ENCODE measurements around the gene ZNF543. TPM values are rescaled to one million over a fixed set of nuclear protein-coding genes. Genes with fewer than 3 reads are reported as not detected.

The ZNF543 gene
- total RNA-seq, 1 experiment from 2014 or later: 9.5 TPM

- peak in 1 of 2 experiments; percentile 32 for DNase-seq
- Histone ChIP-seq H3K9me2 (ENCODE audit: insufficient read depth) (no peaks in the 10 kb centered on the region), H3K27me3 (ENCODE audit: insufficient read depth, low read depth) (no peaks in the 10 kb centered on the region), H4K20me1 (ENCODE audit: insufficient read depth) (peaks cover 35% of the 10 kb centered on the region), H3K4me3 (no peak overlapping the region), H3K36me3 (ENCODE audit: low read depth) (peaks cover 30% of the 10 kb centered on the region), H3F3A (ENCODE audit: insufficient read depth, low read depth) (peaks cover 62% of the 10 kb centered on the region), H3K79me2 (ENCODE audit: low read depth) (peaks cover 38% of the 10 kb centered on the region), H3K4me1 (replicated peaks; ENCODE audit: insufficient read depth) (peaks cover 26% of the 10 kb centered on the region), H3K9me3 (ENCODE audit: insufficient read depth, low read depth) (peaks cover 11% of the 10 kb centered on the region), H3K4me2 (no peak overlapping the region), H2AFZ (no peak overlapping the region), H3K27ac (no peak overlapping the region)
- TF ChIP-seq EZH2 (IDR thresholded peaks at IDR 0.05; ENCODE audit: low read depth): no peak
- no peak for TF ChIP-seq CTCF (conservative IDR thresholded peaks at IDR 0.05)
- ChIA-PET CTCF (no interaction called here), POLR2A (ENCODE audit: unreplicated experiment) (no interaction called here)
- no TSS peak for BruUV-seq (replicated peaks)
- intact Hi-C loops (cut with micrococcal nuclease; ENCODE audit: unreplicated experiment): no loop called here
Measured at GRCh38 chr19:57305056-57305455, 15.2 kb upstream of the ZNF543 start.

GRCh38 chr19:57308514-57308913, 11.8 kb upstream of the ZNF543 start:
- peaks cover 38% of the 10 kb centered on the region for H3F3A ChIP-seq (ENCODE audit: insufficient read depth, low read depth)
- peaks cover 12% of the 10 kb centered on the region for H3K36me3 ChIP-seq (ENCODE audit: low read depth)
- no peak overlapping the region for H3K4me2 ChIP-seq
- H3K9me3 ChIP-seq (ENCODE audit: insufficient read depth, low read depth): peaks cover 11% of the 10 kb centered on the region
- DNase-seq: peak in 1 of 2 experiments; percentile 31
- H3K27me3 ChIP-seq (ENCODE audit: insufficient read depth, low read depth): no peaks in the 10 kb centered on the region
- H3K4me3 ChIP-seq: no peak overlapping the region
- ChIA-PET CTCF (no interaction called here), POLR2A (ENCODE audit: unreplicated experiment) (interaction anchor here (0.6 kb wide), 2 partner anchors 26 to 674 kb away, joined by 11 to 15 read pairs; no protein-coding TSS in a partner anchor)
- intact Hi-C loops (cut with micrococcal nuclease; ENCODE audit: unreplicated experiment): no loop called here
- no peaks in the 10 kb centered on the region for H3K9me2 ChIP-seq (ENCODE audit: insufficient read depth)
- no TSS peak for BruUV-seq (replicated peaks)
- TF ChIP-seq EZH2 (IDR thresholded peaks at IDR 0.05; ENCODE audit: low read depth) (no peak), CTCF (conservative IDR thresholded peaks at IDR 0.05) (no peak)
- H3K79me2 ChIP-seq (ENCODE audit: low read depth): peaks cover 7% of the 10 kb centered on the region; the same call in 1 of the 2 replicates
- no peak overlapping the region for H2AFZ ChIP-seq
- H3K4me1 ChIP-seq (replicated peaks; ENCODE audit: insufficient read depth): no peaks in the 10 kb centered on the region
- peaks cover 19% of the 10 kb centered on the region for H4K20me1 ChIP-seq (ENCODE audit: insufficient read depth)
- no peak overlapping the region for H3K27ac ChIP-seq

- no peak for TF ChIP-seq EZH2 (IDR thresholded peaks at IDR 0.05; ENCODE audit: low read depth)
- no peak for TF ChIP-seq CTCF (conservative IDR thresholded peaks at IDR 0.05)
- Histone ChIP-seq H3K27ac (no peak overlapping the region), H3K9me2 (ENCODE audit: insufficient read depth) (no peaks in the 10 kb centered on the region; the same call in 1 of the 2 replicates), H3K27me3 (ENCODE audit: insufficient read depth, low read depth) (no peaks in the 10 kb centered on the region), H3K4me2 (no peak overlapping the region), H3K4me3 (no peak overlapping the region), H3K79me2 (ENCODE audit: low read depth) (no peaks in the 10 kb centered on the region), H3K4me1 (replicated peaks; ENCODE audit: insufficient read depth) (no peaks in the 10 kb centered on the region), H3K9me3 (ENCODE audit: insufficient read depth, low read depth) (peaks cover 11% of the 10 kb centered on the region), H3K36me3 (ENCODE audit: low read depth) (no peaks in the 10 kb centered on the region), H4K20me1 (ENCODE audit: insufficient read depth) (peaks cover 7% of the 10 kb centered on the region; the same call in 1 of the 2 replicates), H2AFZ (no peak overlapping the region), H3F3A (ENCODE audit: insufficient read depth, low read depth) (peaks cover 26% of the 10 kb centered on the region)
- ChIA-PET CTCF (no interaction called here), POLR2A (ENCODE audit: unreplicated experiment) (interaction anchor here (0.7 kb wide), 1 partner anchor 8 kb away, joined by 4 read pairs; no protein-coding TSS in a partner anchor)
- no peak for DNase-seq
- BruUV-seq (replicated peaks): no TSS peak
- intact Hi-C loops (cut with micrococcal nuclease; ENCODE audit: unreplicated experiment): no loop called here
Measured at GRCh38 chr19:57310792-57311191, 9.5 kb upstream of the ZNF543 start.

All from PC-9 (cell line).